Kidney (tissue), 14 donors: ENCODE measurements around the gene SMCO2. TPM values are rescaled to one million over a fixed set of nuclear protein-coding genes. Genes with fewer than 3 reads are reported as not detected.

Experiments used
- DNase-seq, 5 donors: peaks; one replicate each; pipeline ENCODE4 v3.0.0-alpha.2; 2013 to 2020
- FAIRE-seq: peaks from 2 replicates; lab custom pipeline; 2012; peaks lifted over from hg19 to GRCh38; lab: Jason Lieb, UNC
- H3K27ac ChIP-seq, 2 donors: one replicate each; pipeline ENCODE4 v1.7.0; 2013; ENCODE audit warnings: low read depth in 2 of 2, low read length in 2 of 2, inconsistent platforms in 1 of 2
- H3K27me3 ChIP-seq: one replicate; pipeline ENCODE4 v1.7.1; 2013; ENCODE audit warnings: low read length, inconsistent platforms; ENCODE audit not compliant: control insufficient read depth, insufficient read depth
- H3K36me3 ChIP-seq, 3 donors: one replicate each; pipeline versions ENCODE4 v1.7.0 to v1.7.1; 2013; ENCODE audit warnings: low read length in 3 of 3, control low read depth in 1 of 3, inconsistent platforms in 1 of 3; ENCODE audit not compliant: insufficient read depth in 3 of 3, control insufficient read depth in 2 of 3
- H3K4me1 ChIP-seq, 3 donors: one replicate each; pipeline versions ENCODE4 v1.7.0 to v1.7.1; 2013; ENCODE audit warnings: low read length in 3 of 3, inconsistent platforms in 1 of 3, low read depth in 1 of 3; ENCODE audit not compliant: control insufficient read depth in 2 of 3, insufficient read depth in 2 of 3
- H3K4me3 ChIP-seq, 3 donors: one replicate each; pipeline versions ENCODE4 v1.7.0 to v1.8.1; 2013; ENCODE audit warnings: low read length in 3 of 3, control low read depth in 1 of 3, inconsistent platforms in 1 of 3
- H3K9ac ChIP-seq, 3 donors: one replicate each; pipeline versions ENCODE4 v1.7.0 to v1.7.1; 2013; ENCODE audit warnings: low read length in 3 of 3, control low read depth in 1 of 3, inconsistent platforms in 1 of 3
- H3K9me3 ChIP-seq, 3 donors: one replicate each; pipeline versions ENCODE4 v1.7.0 to v1.7.1; 2013; ENCODE audit warnings: low read length in 3 of 3, control low read depth in 1 of 3, inconsistent platforms in 1 of 3; ENCODE audit not compliant: control insufficient read depth in 2 of 3, insufficient read depth in 1 of 3
- intact Hi-C: fragments of 100-400 bp; cut with DNase I; formaldehyde crosslinking; loops from one replicate; pipeline ENCODE4 v1.11.1; 2022
- polyA plus RNA-seq: library from polyadenylated mRNA; stranded (reverse); fragments of 350-450 nt; fragmentation: Illumina TruSeq; extraction: RNeasy Lipid Tissue Mini Kit (QIAGEN cat#74804); gene quantifications from one replicate; pipeline ENCODE4 v1.2.3, GENCODE V29; 2014; ENCODE audit warnings: low read depth, low replicate concordance; ENCODE audit not compliant: insufficient read depth
- total RNA-seq: library from RNA; stranded (reverse); fragmentation: NEBNext Ultra II Directional; extraction: Animal tissue kit (Norgen Biotek cat#: 25700); gene quantifications from one replicate; pipeline ENCODE4 v1.2.1, GENCODE V29; 2021
- TF ChIP-seq, protein P1 (sequence below): IDR thresholded peaks from 3 replicates; pipeline ENCODE4 v1.5.1; 2012; ENCODE audit warnings: mild to moderate bottlenecking, moderate library complexity, borderline replicate concordance; ENCODE audit not compliant: insufficient read depth; ENCODE audit errors: extremely low read depth
- donor health status: control.
- donor health status: control.
- donor health status: control.
- donor health status: control.
- donor health status: control.
- donor health status: DM: yes; HTN: yes; CAD: no.
- donor health status: Normal renal cell carcinoma (clear cell type).

The SMCO2 gene
- total and polyA plus RNA-seq, 2 donors from 2014 or later = 0.38 TPM; not detected in 1

DNA sequence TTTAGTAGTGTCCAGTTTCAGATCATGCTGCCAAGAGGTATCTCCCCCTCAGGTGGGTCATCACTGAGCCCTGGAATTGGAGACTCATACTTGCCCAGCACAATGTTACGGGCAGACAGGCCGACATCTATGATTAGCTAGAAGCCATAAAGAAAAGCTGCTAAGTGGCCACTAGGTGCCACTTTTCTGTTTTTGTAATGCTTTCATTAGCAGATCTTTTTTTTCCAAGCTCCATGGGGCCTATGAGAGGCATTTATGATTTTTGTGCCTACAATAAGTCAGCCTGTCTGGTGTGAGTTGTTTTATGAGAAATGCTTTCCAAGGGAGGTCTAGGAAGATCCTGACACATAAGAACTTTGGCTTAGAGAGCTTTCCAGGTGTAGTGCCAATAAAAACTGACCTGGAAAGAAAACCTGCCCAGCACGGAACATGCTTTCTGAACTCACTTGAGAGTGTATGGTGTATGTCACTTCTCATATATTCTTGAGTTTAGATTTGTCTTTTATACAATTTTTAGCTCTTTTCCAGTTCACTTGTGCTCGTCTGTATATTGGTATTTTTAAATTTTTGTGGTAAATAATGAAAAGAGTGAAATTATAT lies 21.8 kb upstream of the SMCO2 start:
- Histone ChIP-seq H3K4me3 (no peak overlapping the region), H3K9me3 (no peaks in the 10 kb centered on the region), H3K27ac (no peak overlapping the region), H3K4me1 (no peaks in the 10 kb centered on the region), H3K9ac (no peak overlapping the region), H3K27me3 (no peaks in the 10 kb centered on the region), H3K36me3 (no peaks in the 10 kb centered on the region)
- DNase-seq (peak in 3 of 5 donors; percentile 12 to 77 (median 48)), FAIRE-seq (no peak)
- intact Hi-C loops = loop anchor here (10.0 kb wide), 1 partner anchor 230 kb away; no protein-coding TSS in a partner anchor
- TF ChIP-seq, protein P1, sequence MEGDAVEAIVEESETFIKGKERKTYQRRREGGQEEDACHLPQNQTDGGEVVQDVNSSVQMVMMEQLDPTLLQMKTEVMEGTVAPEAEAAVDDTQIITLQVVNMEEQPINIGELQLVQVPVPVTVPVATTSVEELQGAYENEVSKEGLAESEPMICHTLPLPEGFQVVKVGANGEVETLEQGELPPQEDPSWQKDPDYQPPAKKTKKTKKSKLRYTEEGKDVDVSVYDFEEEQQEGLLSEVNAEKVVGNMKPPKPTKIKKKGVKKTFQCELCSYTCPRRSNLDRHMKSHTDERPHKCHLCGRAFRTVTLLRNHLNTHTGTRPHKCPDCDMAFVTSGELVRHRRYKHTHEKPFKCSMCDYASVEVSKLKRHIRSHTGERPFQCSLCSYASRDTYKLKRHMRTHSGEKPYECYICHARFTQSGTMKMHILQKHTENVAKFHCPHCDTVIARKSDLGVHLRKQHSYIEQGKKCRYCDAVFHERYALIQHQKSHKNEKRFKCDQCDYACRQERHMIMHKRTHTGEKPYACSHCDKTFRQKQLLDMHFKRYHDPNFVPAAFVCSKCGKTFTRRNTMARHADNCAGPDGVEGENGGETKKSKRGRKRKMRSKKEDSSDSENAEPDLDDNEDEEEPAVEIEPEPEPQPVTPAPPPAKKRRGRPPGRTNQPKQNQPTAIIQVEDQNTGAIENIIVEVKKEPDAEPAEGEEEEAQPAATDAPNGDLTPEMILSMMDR = peak; percentile 57

DNA sequence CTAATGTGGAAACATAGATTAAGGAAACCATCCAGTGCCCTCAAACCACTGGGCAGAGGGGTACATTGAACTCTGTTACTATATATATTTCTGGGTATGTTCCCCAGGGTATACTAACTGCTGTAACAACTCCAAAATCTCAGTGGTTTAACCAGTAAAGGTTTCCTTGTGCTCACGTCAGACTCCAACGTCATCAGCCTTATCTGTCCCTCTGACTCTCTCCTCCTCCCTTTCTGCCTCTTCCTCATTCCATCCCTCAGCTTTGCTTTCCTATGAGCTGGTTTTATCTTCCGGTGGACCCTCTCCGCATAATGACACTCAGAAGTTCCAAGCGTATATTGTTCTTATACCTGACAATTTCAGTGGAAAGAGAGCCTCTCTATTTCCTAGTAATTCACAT lies 21.2 kb upstream of the SMCO2 start:
- Histone ChIP-seq H3K9me3 (no peaks in the 10 kb centered on the region), H3K4me1 (no peaks in the 10 kb centered on the region), H3K9ac (no peak overlapping the region), H3K4me3 (no peak overlapping the region), H3K27me3 (no peaks in the 10 kb centered on the region), H3K27ac (no peak overlapping the region), H3K36me3 (no peaks in the 10 kb centered on the region)
- FAIRE-seq = no peak
- DNase-seq = no peak
- TF ChIP-seq, protein P1 = no peak
- intact Hi-C loops = loop anchor here (10.0 kb wide), 1 partner anchor 229 kb away; no protein-coding TSS in a partner anchor

DNA sequence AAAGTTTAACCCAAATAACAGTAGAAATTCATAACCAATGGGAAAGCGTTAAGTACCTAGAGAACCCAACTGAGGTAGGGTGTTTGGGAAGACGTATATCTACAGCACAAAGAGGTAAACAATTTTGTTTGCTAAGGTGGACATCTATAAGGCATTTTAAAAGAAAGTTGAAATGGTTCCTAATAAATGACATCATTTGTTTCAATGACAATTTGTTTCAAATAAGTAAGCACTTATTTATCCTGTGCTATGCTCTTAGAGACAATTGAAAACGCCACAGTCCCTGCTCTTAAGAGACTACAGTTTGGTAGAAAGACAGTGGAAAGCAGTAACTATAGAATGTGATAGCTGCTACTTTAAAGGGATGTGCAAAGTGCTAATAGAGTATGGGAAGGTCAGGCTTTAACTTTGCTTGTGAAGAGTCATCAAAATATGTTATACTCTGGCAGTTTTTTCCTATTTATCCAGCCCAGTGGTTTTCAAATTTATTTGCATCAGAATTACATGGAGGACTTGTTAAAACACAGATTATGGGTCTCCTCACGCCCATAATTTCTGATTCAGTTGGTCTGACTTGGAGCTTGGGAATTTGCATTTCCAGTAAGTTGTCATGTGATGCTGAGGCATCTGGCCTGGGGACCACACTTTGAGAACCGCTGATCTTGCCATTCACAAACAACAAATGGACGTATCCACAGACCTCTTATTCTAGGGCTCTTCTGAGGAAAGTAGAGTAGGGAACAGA lies 19.6 kb upstream of the SMCO2 start:
- Histone ChIP-seq H3K27ac (no peak overlapping the region), H3K36me3 (no peaks in the 10 kb centered on the region), H3K4me3 (no peak overlapping the region), H3K4me1 (no peaks in the 10 kb centered on the region), H3K9me3 (no peaks in the 10 kb centered on the region), H3K9ac (no peak overlapping the region), H3K27me3 (no peaks in the 10 kb centered on the region)
- DNase-seq (no peak), FAIRE-seq (no peak)
- intact Hi-C loops = loop anchor here (10.0 kb wide), 1 partner anchor 228 kb away; no protein-coding TSS in a partner anchor
- TF ChIP-seq, protein P1 = no peak
